ENCODE results near the gene YEATS4.

DNA sequence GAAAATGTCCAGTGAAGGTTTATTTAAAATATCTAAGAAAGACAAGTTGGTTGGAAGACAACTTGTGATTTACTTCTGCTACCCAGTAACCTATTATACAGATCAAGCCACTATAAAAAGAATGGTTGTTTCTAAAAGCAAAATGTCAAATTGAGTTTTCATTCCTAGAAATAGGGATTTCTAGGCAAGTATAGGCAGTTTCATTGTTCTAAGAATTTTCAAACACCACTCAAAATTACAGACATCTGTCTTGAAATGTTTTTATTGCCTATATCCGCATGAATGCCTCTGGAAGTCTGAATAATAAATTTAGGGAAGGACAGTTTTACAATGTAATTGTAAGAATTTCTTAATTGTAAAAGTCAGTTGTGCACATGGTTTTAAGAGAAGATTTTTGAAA is 8.6 kb downstream of the YEATS4 start:
- no peak for TF ChIP-seq POLR2A (IDR thresholded peaks at IDR 0.05; ENCODE audit: low read length)
- no peak for TF ChIP-seq GATA1 (IDR thresholded peaks at IDR 0.05; ENCODE audit: low read depth, low read length)

Measured in erythroblast (primary cell).